Naive thymus-derived CD4-positive, alpha-beta T cell (primary cell): ENCODE data around the gene PTPRR. TPM values are rescaled to one million over a fixed set of nuclear protein-coding genes. Genes with fewer than 3 reads are reported as not detected.

Experiments
- ATAC-seq: fragments of 150-1000 bp; cut with Tn5 transposase; 2 replicates; pipeline ENCODE4 v1.10.0; 2021; ENCODE audit warnings: mild to moderate bottlenecking, moderate library complexity
- CTCF ChIA-PET: fragments of 350-600 bp; sonication (Branson Sonifier 250); formaldehyde crosslinking; loops from one replicate; lab custom pipeline; 2021; ENCODE audit warnings: antibody characterized with exemption; lab: Charles Lee
- POLR2A ChIA-PET: fragments of 350-600 bp; sonication (Branson Sonifier 250); formaldehyde crosslinking; loops from one replicate; lab custom pipeline; 2021; ENCODE audit warnings: antibody characterized with exemption, inconsistent platforms; lab: Charles Lee
- DNase-seq, 9 donors: peaks; one replicate each; pipeline versions ENCODE4 v3.0.0 to v3.0.0-alpha.2; 2020 to 2022; ENCODE audit warnings: mixed read lengths in 1 of 9
- H3K27ac ChIP-seq: one replicate; pipeline ENCODE4 v1.7.0; 2013; ENCODE audit warnings: mild to moderate bottlenecking, low read depth, low read length, moderate library complexity
- H3K27me3 ChIP-seq, 2 donors: one replicate each; pipeline ENCODE4 v1.7.0; 2013; ENCODE audit warnings: low read length in 2 of 2, mild to moderate bottlenecking in 2 of 2, moderate library complexity in 2 of 2; ENCODE audit not compliant: control insufficient read depth in 2 of 2, insufficient read depth in 2 of 2
- H3K36me3 ChIP-seq, 3 experiments: 1 replicate in 2 of 3; 2 replicates in 1 of 3; pipeline ENCODE4 v1.7.0; 2013; ENCODE audit warnings: low read length in 3 of 3, mild to moderate bottlenecking in 3 of 3, moderate library complexity in 1 of 3; ENCODE audit not compliant: insufficient read depth in 3 of 3, control insufficient read depth in 2 of 3
- H3K4me1 ChIP-seq, 2 donors: one replicate each; pipeline ENCODE4 v1.7.0; 2013; ENCODE audit warnings: low read length in 2 of 2, mild to moderate bottlenecking in 2 of 2, moderate library complexity in 1 of 2; ENCODE audit not compliant: control insufficient read depth in 2 of 2, insufficient read depth in 2 of 2
- H3K4me3 ChIP-seq: 2 replicates; pipeline ENCODE4 v1.7.0; 2013; ENCODE audit warnings: mild to moderate bottlenecking, low read length
- H3K9me3 ChIP-seq, 3 experiments: 1 replicate in 2 of 3; 2 replicates in 1 of 3; pipeline ENCODE4 v1.7.0; 2013; ENCODE audit warnings: low read length in 3 of 3; ENCODE audit not compliant: control insufficient read depth in 2 of 3
- H3K27ac Mint-ChIP-seq, 9 donors: one replicate each; pipeline ENCODE4 v1.8.0; 2020 to 2022; ENCODE audit warnings: mixed read lengths in 9 of 9, mild to moderate bottlenecking in 8 of 9, moderate library complexity in 5 of 9, inconsistent platforms in 2 of 9
- H3K27me3 Mint-ChIP-seq, 5 donors: one replicate each; pipeline ENCODE4 v1.8.0; 2021 to 2022; ENCODE audit warnings: mixed read lengths in 5 of 5, mild to moderate bottlenecking in 1 of 5
- H3K36me3 Mint-ChIP-seq, 5 donors: one replicate each; pipeline ENCODE4 v1.8.0; 2020 to 2022; ENCODE audit warnings: mixed read lengths in 5 of 5, mild to moderate bottlenecking in 3 of 5, inconsistent platforms in 1 of 5
- H3K4me1 Mint-ChIP-seq, 7 donors: one replicate each; pipeline ENCODE4 v1.8.0; 2020 to 2022; ENCODE audit warnings: mixed read lengths in 7 of 7, mild to moderate bottlenecking in 3 of 7, inconsistent platforms in 1 of 7
- H3K4me3 Mint-ChIP-seq, 10 donors: one replicate each; pipeline ENCODE4 v1.8.0; 2020 to 2022; ENCODE audit warnings: mild to moderate bottlenecking in 10 of 10, mixed read lengths in 10 of 10, moderate library complexity in 6 of 10, inconsistent platforms in 2 of 10
- H3K9me3 Mint-ChIP-seq, 11 donors: one replicate each; pipeline ENCODE4 v1.8.0; 2020 to 2022; ENCODE audit warnings: mixed read lengths in 11 of 11, mild to moderate bottlenecking in 4 of 11, inconsistent platforms in 1 of 11, moderate library complexity in 1 of 11
- intact Hi-C, 2 donors: fragments of 100-400 bp; cut with micrococcal nuclease; formaldehyde crosslinking; loops; one replicate each; pipeline ENCODE4 v1.15.1; 2023
- polyA plus RNA-seq, 2 donors: library from polyadenylated mRNA; unstranded; fragments of 300-500 nt; fragmentation: Illumina TruSeq; gene quantifications; one replicate each; pipeline ENCODE4 v1.2.3, GENCODE V29; 2021
- total RNA-seq, 6 experiments: library from RNA in 5 of 6; stranded (reverse) in 5 of 6; gene quantifications; 1 replicate in 5 of 6; 2 replicates in 1 of 6; pipeline ENCODE4 v1.2.3 and lab custom pipeline; 2021 to 2026

The PTPRR gene
- total and polyA plus RNA-seq, 7 experiments from 2014 or later = not detected

GRCh38 chr12:70824511-70824910 lies 96.0 kb downstream of the PTPRR start:
- ChIA-PET POLR2A (no interaction called here), CTCF (no interaction called here)
- H3K27ac ChIP-seq = no peak overlapping the region
- intact Hi-C loops = no loop called here
- H3K27me3 ChIP-seq = no peaks in the 10 kb centered on the region
- H3K4me1 ChIP-seq = no peaks in the 10 kb centered on the region
- Mint-ChIP-seq H3K36me3 (no peaks in the 10 kb centered on the region), H3K9me3 (peaks cover 0 to 7% (median 0%) of the 10 kb centered on the region in 11 donors), H3K27ac (no peak overlapping the region), H3K4me1 (no peaks in the 10 kb centered on the region), H3K27me3 (peaks cover 0 to 3% (median 0%) of the 10 kb centered on the region in 5 donors), H3K4me3 (no peak overlapping the region)
- no peak for DNase-seq
- no peak overlapping the region for H3K4me3 ChIP-seq
- no peaks in the 10 kb centered on the region for H3K36me3 ChIP-seq
- H3K9me3 ChIP-seq = no peaks in the 10 kb centered on the region
- no peak for ATAC-seq

- Mint-ChIP-seq H3K9me3 (peaks cover 0 to 5% (median 0%) of the 10 kb centered on the region in 11 donors), H3K4me3 (no peak overlapping the region), H3K4me1 (no peaks in the 10 kb centered on the region), H3K36me3 (no peaks in the 10 kb centered on the region), H3K27me3 (peaks cover 0 to 3% (median 0%) of the 10 kb centered on the region in 5 donors), H3K27ac (no peak overlapping the region)
- H3K27ac ChIP-seq = no peak overlapping the region
- no peaks in the 10 kb centered on the region for H3K4me1 ChIP-seq
- H3K27me3 ChIP-seq = no peaks in the 10 kb centered on the region
- intact Hi-C loops = no loop called here
- DNase-seq = no peak
- no peak for ATAC-seq
- no peaks in the 10 kb centered on the region for H3K36me3 ChIP-seq
- ChIA-PET POLR2A (no interaction called here), CTCF (no interaction called here)
- H3K9me3 ChIP-seq = no peaks in the 10 kb centered on the region
- H3K4me3 ChIP-seq = no peak overlapping the region
These were observed 97.2 kb downstream of the PTPRR start for GRCh38 chr12:70823182-70823976.

GRCh38 chr12:70822412-70822811 lies 98.1 kb downstream of the PTPRR start:
- CTCF ChIA-PET = no interaction called here
- Mint-ChIP-seq H3K4me3 (no peak overlapping the region), H3K36me3 (no peaks in the 10 kb centered on the region), H3K27me3 (peaks cover 0 to 3% (median 0%) of the 10 kb centered on the region in 5 donors), H3K27ac (no peak overlapping the region), H3K9me3 (peaks cover 0 to 5% (median 0%) of the 10 kb centered on the region in 11 donors), H3K4me1 (no peaks in the 10 kb centered on the region)
- DNase-seq = no peak
- H3K27ac ChIP-seq = no peak overlapping the region
- intact Hi-C loops = no loop called here
- no peaks in the 10 kb centered on the region for H3K27me3 ChIP-seq
- POLR2A ChIA-PET = no interaction called here
- no peaks in the 10 kb centered on the region for H3K36me3 ChIP-seq
- no peaks in the 10 kb centered on the region for H3K4me1 ChIP-seq
- no peak for ATAC-seq
- no peaks in the 10 kb centered on the region for H3K9me3 ChIP-seq
- H3K4me3 ChIP-seq = no peak overlapping the region

GRCh38 chr12:70815971-70816391 lies 104.6 kb downstream of the PTPRR start:
- H3K27ac Mint-ChIP-seq = no peak overlapping the region
- no peak overlapping the region for H3K4me3 Mint-ChIP-seq
- H3K9me3 ChIP-seq = no peaks in the 10 kb centered on the region
- DNase-seq = no peak
- H3K27ac ChIP-seq = no peak overlapping the region
- H3K4me1 ChIP-seq = no peaks in the 10 kb centered on the region
- peaks cover 0 to 17% (median 2%) of the 10 kb centered on the region in 11 donors for H3K9me3 Mint-ChIP-seq
- H3K27me3 Mint-ChIP-seq = peaks cover 0 to 6% (median 0%) of the 10 kb centered on the region in 5 donors
- no peak overlapping the region for H3K4me3 ChIP-seq
- H3K36me3 ChIP-seq = no peaks in the 10 kb centered on the region
- ChIA-PET POLR2A (no interaction called here), CTCF (no interaction called here)
- H3K4me1 Mint-ChIP-seq = no peaks in the 10 kb centered on the region
- intact Hi-C loops = no loop called here
- ATAC-seq = no peak
- H3K36me3 Mint-ChIP-seq = no peaks in the 10 kb centered on the region
- no peaks in the 10 kb centered on the region for H3K27me3 ChIP-seq

- intact Hi-C loops = no loop called here
- no peaks in the 10 kb centered on the region for H3K27me3 ChIP-seq
These were observed 105.5 kb downstream of the PTPRR start for GRCh38 chr12:70815056-70815455.

GRCh38 chr12:70813559-70813958 lies 107.0 kb downstream of the PTPRR start:
- no peaks in the 10 kb centered on the region for H3K9me3 ChIP-seq
- no peak overlapping the region for H3K4me3 ChIP-seq
- ATAC-seq (no peak), DNase-seq (no peak)
- no peaks in the 10 kb centered on the region for H3K36me3 Mint-ChIP-seq
- intact Hi-C loops = no loop called here
- no peaks in the 10 kb centered on the region for H3K4me1 ChIP-seq
- ChIA-PET POLR2A (no interaction called here), CTCF (no interaction called here)
- H3K27ac Mint-ChIP-seq = no peak overlapping the region
- H3K27ac ChIP-seq = no peak overlapping the region
- H3K9me3 Mint-ChIP-seq = peaks cover 0 to 20% (median 4%) of the 10 kb centered on the region in 11 donors
- no peaks in the 10 kb centered on the region for H3K27me3 ChIP-seq
- no peaks in the 10 kb centered on the region for H3K4me1 Mint-ChIP-seq
- H3K36me3 ChIP-seq = no peaks in the 10 kb centered on the region
- peaks cover 0 to 6% (median 0%) of the 10 kb centered on the region in 5 donors for H3K27me3 Mint-ChIP-seq
- no peak overlapping the region for H3K4me3 Mint-ChIP-seq

More at GRCh38 chr12:70815056-70815455, 105.5 kb downstream of the PTPRR start:
- ChIA-PET POLR2A (no interaction called here), CTCF (no interaction called here)
- H3K36me3 ChIP-seq = no peaks in the 10 kb centered on the region
- no peak for ATAC-seq
- no peak overlapping the region for H3K27ac ChIP-seq
- H3K4me3 ChIP-seq = no peak overlapping the region
- H3K9me3 Mint-ChIP-seq = peaks cover 0 to 17% (median 2%) of the 10 kb centered on the region in 11 donors
- no peaks in the 10 kb centered on the region for H3K9me3 ChIP-seq
- H3K36me3 Mint-ChIP-seq = no peaks in the 10 kb centered on the region
- DNase-seq = no peak
- no peak overlapping the region for H3K4me3 Mint-ChIP-seq
- H3K4me1 Mint-ChIP-seq = no peaks in the 10 kb centered on the region
- no peaks in the 10 kb centered on the region for H3K4me1 ChIP-seq
- H3K27me3 Mint-ChIP-seq = peaks cover 0 to 6% (median 0%) of the 10 kb centered on the region in 5 donors
- H3K27ac Mint-ChIP-seq = no peak overlapping the region

GRCh38 chr12:70812136-70812535 lies 108.4 kb downstream of the PTPRR start:
- intact Hi-C loops = no loop called here
- POLR2A ChIA-PET = no interaction called here

More at GRCh38 chr12:70812136-70812535, 108.4 kb downstream of the PTPRR start:
- Mint-ChIP-seq H3K36me3 (peaks cover 0 to 3% (median 0%) of the 10 kb centered on the region in 5 donors), H3K4me3 (no peak overlapping the region), H3K9me3 (peaks cover 0 to 24% (median 9%) of the 10 kb centered on the region in 11 donors), H3K27me3 (peaks cover 0 to 6% (median 3%) of the 10 kb centered on the region in 5 donors), H3K27ac (no peak overlapping the region), H3K4me1 (no peaks in the 10 kb centered on the region)
- H3K4me3 ChIP-seq = no peak overlapping the region
- H3K4me1 ChIP-seq = no peaks in the 10 kb centered on the region
- ATAC-seq = no peak
- H3K36me3 ChIP-seq = no peaks in the 10 kb centered on the region
- DNase-seq = no peak
- CTCF ChIA-PET = no interaction called here
- no peaks in the 10 kb centered on the region for H3K9me3 ChIP-seq
- H3K27me3 ChIP-seq = no peaks in the 10 kb centered on the region
- H3K27ac ChIP-seq = no peak overlapping the region
